DND-41 (cell line): ENCODE results near the gene GNAS-AS1.

Experiments used
- CTCF ChIP-seq: IDR thresholded peaks from 2 replicates; pipeline ENCODE4 v1.5.1; 2012; ENCODE audit warnings: borderline replicate concordance, low read length, moderate library complexity, mild to moderate bottlenecking; ENCODE audit not compliant: poor library complexity, severe bottlenecking; ENCODE audit errors: extremely low read depth
- EZH2 ChIP-seq: IDR thresholded peaks from 3 replicates; pipeline ENCODE4 v1.6.1; 2012; ENCODE audit warnings: borderline replicate concordance, low read depth, mild to moderate bottlenecking, moderate library complexity, low read length, inconsistent platforms; ENCODE audit not compliant: severe bottlenecking

- TF ChIP-seq CTCF: no peak
- TF ChIP-seq EZH2: no peak
Observed at GRCh38 chr20:58775371-58775770, 75.3 kb downstream of the GNAS-AS1 start.
